K562 (cell line): ENCODE results near the gene MDC1. TPM values are rescaled to one million over a fixed set of nuclear protein-coding genes. Genes with fewer than 3 reads are reported as not detected.

ENCODE experiments used
- BCL6 ChIP-seq: fragments of 250-450 bp; sonication (Bioruptor Pico); IDR thresholded peaks from 2 replicates; pipeline ENCODE4 v1.4.0; 2020
- CEBPG ChIP-seq, 3 experiments: fragments of 200-800 bp in 1 of 3; sonication (Bioruptor generic) in 1 of 3; sonication (generic) in 1 of 3; formaldehyde crosslinking in 1 of 3; IDR thresholded peaks in 2 of 3; conservative IDR thresholded peaks in 1 of 3; 2 replicates each; pipeline versions ENCODE4 v1.6.1 to v1.8.0; 2016 to 2022; ENCODE audit warnings: missing compliant biosample characterization in 2 of 3, missing genetic modification characterization in 2 of 3, mild to moderate bottlenecking in 1 of 3, missing genetic modification reagents in 1 of 3
- KAT8 ChIP-seq: fragments of 450-650 bp; IDR thresholded peaks from 2 replicates; pipeline ENCODE4 v1.6.1; 2016; ENCODE audit warnings: low read depth, mild to moderate bottlenecking
- ZNF324 ChIP-seq: fragments of 250-450 bp; sonication (Bioruptor Pico); IDR thresholded peaks from 2 replicates; pipeline ENCODE4 v1.4.0; 2020; ENCODE audit warnings: mild to moderate bottlenecking
- ZNF551 ChIP-seq: fragments of 250-450 bp; sonication (Bioruptor Pico); IDR thresholded peaks from 2 replicates; pipeline ENCODE4 v1.5.0; 2021; ENCODE audit warnings: mild to moderate bottlenecking, moderate library complexity
- ZNF699 ChIP-seq: fragments of 250-450 bp; sonication (Bioruptor Pico); IDR thresholded peaks from 2 replicates; pipeline ENCODE4 v1.8.0; 2021; ENCODE audit warnings: mild to moderate bottlenecking, moderate library complexity; ENCODE audit not compliant: insufficient replicate concordance
- polyA plus RNA-seq, 8 experiments: library from polyadenylated mRNA; depleted of rRNA in 4 of 8; stranded (reverse) in 5 of 8; unstranded in 3 of 8; fragments of >200 nt; fragmentation: Nextera tagmentation in 2 of 8; fragmentation: Illumina TruSeq in 1 of 8; extraction: Ambion mirVana in 2 of 8; extraction: Trizol in 1 of 8; gene quantifications; 2 replicates each; pipeline versions ENCODE4 v1.2.1 to v1.2.3, GENCODE V29; 2011 to 2014; ENCODE audit warnings: inconsistent platforms in 1 of 8, missing spikeins in 1 of 8
- total RNA-seq, 7 experiments: library from RNA; depleted of rRNA in 6 of 7; stranded (reverse); fragments of >200 nt in 6 of 7; fragmentation: Illumina TruSeq in 2 of 7; extraction: Trizol in 2 of 7; gene quantifications; 2 replicates each; pipeline versions ENCODE4 v1.2.1 to v1.2.3, GENCODE V29; 2011 to 2021; ENCODE audit warnings: low replicate concordance in 1 of 7
- TF ChIP-seq, protein P1 (sequence below): IDR thresholded peaks from 3 replicates; pipeline ENCODE4 v1.6.1; 2011; ENCODE audit warnings: borderline replicate concordance, mild to moderate bottlenecking, moderate library complexity; ENCODE audit not compliant: insufficient read length; ENCODE audit errors: extremely low read depth
- TF ChIP-seq, protein P2 (sequence below): sonication (generic); formaldehyde crosslinking; IDR thresholded peaks from 2 replicates; pipeline ENCODE4 v1.9.0; 2022; ENCODE audit warnings: mild to moderate bottlenecking, missing genetic modification reagents
- TF ChIP-seq, protein P3 (sequence below), 2 experiments: fragments of 200-800 bp in 1 of 2; sonication (Bioruptor generic) in 1 of 2; sonication (generic) in 1 of 2; formaldehyde crosslinking in 1 of 2; IDR thresholded peaks in 1 of 2; conservative IDR thresholded peaks in 1 of 2; 2 replicates each; pipeline versions ENCODE4 v1.5.0 to v1.6.1; 2016 to 2020; ENCODE audit warnings: missing compliant biosample characterization in 1 of 2, missing genetic modification characterization in 1 of 2, missing genetic modification reagents in 1 of 2
- TF ChIP-seq, protein P4 (sequence below), 2 experiments: fragments of 450-650 bp; IDR thresholded peaks; 2 replicates each; pipeline ENCODE4 v1.6.1; 2016
- TF ChIP-seq, protein P5 (sequence below): fragments of 200-800 bp; sonication (Bioruptor generic); IDR thresholded peaks from 2 replicates; pipeline ENCODE4 v1.6.1; 2016; ENCODE audit warnings: missing genetic modification characterization, missing compliant biosample characterization
- TF ChIP-seq, protein P6 (sequence below): sonication (generic); formaldehyde crosslinking; IDR thresholded peaks from 2 replicates; pipeline ENCODE4 v1.8.0; 2022; ENCODE audit warnings: mild to moderate bottlenecking, low read depth, missing genetic modification reagents

MDC1 gene
- total and polyA plus RNA-seq, 9 of the 15 experiments (the other 6 are each of a cell fraction or from before 2014, with no cell fraction given) = 8.2 to 114 (median 20.0) TPM

DNA sequence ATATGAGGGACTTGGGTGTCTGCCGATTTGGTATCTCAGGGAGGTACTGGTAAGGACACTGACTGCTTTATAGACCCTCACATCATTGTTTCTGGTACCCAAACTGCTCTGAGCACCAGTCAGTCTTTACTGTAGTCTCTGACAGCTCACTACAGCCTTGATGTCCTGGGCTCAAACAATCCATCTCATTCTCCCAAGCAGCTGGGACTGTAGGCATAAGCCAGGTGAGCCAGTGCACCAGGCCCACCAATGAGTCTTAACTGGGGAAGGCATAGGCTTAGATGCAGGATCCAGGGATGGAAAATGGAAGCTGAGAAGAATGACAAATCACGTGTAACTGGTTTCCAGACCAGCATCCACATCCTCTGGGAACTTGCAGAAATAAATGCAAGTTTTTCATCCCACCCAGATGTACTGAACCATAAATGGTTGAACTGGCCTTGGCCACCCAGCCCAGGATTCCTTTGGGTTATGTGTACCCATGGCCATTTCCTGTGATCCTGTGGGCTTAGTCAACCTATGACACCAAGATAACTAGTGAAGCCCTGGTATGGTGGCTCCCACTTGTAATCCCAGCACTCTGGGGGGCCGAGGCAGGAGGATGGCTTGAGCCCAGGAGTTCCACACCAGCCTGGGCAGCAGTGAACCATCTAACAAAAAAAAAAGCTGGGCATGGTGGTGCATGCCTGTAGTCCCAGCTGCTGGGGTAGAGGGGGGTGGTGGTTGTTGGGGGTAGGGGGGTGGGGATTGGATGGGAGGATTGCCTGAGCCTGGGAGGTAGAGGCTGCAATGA, 8.8 kb upstream of the MDC1 start (continued):
- TF ChIP-seq, protein P1, sequence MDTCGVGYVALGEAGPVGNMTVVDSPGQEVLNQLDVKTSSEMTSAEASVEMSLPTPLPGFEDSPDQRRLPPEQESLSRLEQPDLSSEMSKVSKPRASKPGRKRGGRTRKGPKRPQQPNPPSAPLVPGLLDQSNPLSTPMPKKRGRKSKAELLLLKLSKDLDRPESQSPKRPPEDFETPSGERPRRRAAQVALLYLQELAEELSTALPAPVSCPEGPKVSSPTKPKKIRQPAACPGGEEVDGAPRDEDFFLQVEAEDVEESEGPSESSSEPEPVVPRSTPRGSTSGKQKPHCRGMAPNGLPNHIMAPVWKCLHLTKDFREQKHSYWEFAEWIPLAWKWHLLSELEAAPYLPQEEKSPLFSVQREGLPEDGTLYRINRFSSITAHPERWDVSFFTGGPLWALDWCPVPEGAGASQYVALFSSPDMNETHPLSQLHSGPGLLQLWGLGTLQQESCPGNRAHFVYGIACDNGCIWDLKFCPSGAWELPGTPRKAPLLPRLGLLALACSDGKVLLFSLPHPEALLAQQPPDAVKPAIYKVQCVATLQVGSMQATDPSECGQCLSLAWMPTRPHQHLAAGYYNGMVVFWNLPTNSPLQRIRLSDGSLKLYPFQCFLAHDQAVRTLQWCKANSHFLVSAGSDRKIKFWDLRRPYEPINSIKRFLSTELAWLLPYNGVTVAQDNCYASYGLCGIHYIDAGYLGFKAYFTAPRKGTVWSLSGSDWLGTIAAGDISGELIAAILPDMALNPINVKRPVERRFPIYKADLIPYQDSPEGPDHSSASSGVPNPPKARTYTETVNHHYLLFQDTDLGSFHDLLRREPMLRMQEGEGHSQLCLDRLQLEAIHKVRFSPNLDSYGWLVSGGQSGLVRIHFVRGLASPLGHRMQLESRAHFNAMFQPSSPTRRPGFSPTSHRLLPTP = no peak
- no peak for TF ChIP-seq ZNF699 (CRISPR knock-in tag)
- TF ChIP-seq BCL6 (CRISPR knock-in tag) = 0 out of 2 replicates have a peak, but pooled peaks have one; percentile 13
- TF ChIP-seq ZNF324 (CRISPR knock-in tag) = no peak
- TF ChIP-seq KAT8 = no peak
- TF ChIP-seq ZNF551 (CRISPR knock-in tag) = peak; percentile 73
- TF ChIP-seq, protein P2, sequence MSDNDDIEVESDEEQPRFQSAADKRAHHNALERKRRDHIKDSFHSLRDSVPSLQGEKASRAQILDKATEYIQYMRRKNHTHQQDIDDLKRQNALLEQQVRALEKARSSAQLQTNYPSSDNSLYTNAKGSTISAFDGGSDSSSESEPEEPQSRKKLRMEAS (CRISPR knock-in tag) = peak; percentile 27; the same call in 1 of the 2 replicates
- TF ChIP-seq, protein P3, sequence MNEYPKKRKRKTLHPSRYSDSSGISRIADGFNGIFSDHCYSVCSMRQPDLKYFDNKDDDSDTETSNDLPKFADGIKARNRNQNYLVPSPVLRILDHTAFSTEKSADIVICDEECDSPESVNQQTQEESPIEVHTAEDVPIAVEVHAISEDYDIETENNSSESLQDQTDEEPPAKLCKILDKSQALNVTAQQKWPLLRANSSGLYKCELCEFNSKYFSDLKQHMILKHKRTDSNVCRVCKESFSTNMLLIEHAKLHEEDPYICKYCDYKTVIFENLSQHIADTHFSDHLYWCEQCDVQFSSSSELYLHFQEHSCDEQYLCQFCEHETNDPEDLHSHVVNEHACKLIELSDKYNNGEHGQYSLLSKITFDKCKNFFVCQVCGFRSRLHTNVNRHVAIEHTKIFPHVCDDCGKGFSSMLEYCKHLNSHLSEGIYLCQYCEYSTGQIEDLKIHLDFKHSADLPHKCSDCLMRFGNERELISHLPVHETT (CRISPR knock-in tag; conservative IDR thresholded peaks at IDR 0.05 in 1 of 2, IDR thresholded peaks at IDR 0.05 in 1 of 2) = no peak
- TF ChIP-seq, protein P4, sequence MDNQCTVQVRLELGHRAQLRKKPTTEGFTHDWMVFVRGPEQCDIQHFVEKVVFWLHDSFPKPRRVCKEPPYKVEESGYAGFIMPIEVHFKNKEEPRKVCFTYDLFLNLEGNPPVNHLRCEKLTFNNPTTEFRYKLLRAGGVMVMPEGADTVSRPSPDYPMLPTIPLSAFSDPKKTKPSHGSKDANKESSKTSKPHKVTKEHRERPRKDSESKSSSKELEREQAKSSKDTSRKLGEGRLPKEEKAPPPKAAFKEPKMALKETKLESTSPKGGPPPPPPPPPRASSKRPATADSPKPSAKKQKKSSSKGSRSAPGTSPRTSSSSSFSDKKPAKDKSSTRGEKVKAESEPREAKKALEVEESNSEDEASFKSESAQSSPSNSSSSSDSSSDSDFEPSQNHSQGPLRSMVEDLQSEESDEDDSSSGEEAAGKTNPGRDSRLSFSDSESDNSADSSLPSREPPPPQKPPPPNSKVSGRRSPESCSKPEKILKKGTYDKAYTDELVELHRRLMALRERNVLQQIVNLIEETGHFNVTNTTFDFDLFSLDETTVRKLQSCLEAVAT (IDR thresholded peaks at IDR 0.05) = no peak
- no peak for TF ChIP-seq CEBPG (CRISPR knock-in tag; IDR thresholded peaks at IDR 0.05)
- no peak for TF ChIP-seq CEBPG (tag; conservative IDR thresholded peaks at IDR 0.05 in 1 of 2, IDR thresholded peaks at IDR 0.05 in 1 of 2)
- TF ChIP-seq, protein P5, sequence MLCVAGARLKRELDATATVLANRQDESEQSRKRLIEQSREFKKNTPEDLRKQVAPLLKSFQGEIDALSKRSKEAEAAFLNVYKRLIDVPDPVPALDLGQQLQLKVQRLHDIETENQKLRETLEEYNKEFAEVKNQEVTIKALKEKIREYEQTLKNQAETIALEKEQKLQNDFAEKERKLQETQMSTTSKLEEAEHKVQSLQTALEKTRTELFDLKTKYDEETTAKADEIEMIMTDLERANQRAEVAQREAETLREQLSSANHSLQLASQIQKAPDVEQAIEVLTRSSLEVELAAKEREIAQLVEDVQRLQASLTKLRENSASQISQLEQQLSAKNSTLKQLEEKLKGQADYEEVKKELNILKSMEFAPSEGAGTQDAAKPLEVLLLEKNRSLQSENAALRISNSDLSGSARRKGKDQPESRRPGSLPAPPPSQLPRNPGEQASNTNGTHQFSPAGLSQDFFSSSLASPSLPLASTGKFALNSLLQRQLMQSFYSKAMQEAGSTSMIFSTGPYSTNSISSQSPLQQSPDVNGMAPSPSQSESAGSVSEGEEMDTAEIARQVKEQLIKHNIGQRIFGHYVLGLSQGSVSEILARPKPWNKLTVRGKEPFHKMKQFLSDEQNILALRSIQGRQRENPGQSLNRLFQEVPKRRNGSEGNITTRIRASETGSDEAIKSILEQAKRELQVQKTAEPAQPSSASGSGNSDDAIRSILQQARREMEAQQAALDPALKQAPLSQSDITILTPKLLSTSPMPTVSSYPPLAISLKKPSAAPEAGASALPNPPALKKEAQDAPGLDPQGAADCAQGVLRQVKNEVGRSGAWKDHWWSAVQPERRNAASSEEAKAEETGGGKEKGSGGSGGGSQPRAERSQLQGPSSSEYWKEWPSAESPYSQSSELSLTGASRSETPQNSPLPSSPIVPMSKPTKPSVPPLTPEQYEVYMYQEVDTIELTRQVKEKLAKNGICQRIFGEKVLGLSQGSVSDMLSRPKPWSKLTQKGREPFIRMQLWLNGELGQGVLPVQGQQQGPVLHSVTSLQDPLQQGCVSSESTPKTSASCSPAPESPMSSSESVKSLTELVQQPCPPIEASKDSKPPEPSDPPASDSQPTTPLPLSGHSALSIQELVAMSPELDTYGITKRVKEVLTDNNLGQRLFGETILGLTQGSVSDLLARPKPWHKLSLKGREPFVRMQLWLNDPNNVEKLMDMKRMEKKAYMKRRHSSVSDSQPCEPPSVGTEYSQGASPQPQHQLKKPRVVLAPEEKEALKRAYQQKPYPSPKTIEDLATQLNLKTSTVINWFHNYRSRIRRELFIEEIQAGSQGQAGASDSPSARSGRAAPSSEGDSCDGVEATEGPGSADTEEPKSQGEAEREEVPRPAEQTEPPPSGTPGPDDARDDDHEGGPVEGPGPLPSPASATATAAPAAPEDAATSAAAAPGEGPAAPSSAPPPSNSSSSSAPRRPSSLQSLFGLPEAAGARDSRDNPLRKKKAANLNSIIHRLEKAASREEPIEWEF (CRISPR knock-in tag) = no peak
- TF ChIP-seq, protein P6, sequence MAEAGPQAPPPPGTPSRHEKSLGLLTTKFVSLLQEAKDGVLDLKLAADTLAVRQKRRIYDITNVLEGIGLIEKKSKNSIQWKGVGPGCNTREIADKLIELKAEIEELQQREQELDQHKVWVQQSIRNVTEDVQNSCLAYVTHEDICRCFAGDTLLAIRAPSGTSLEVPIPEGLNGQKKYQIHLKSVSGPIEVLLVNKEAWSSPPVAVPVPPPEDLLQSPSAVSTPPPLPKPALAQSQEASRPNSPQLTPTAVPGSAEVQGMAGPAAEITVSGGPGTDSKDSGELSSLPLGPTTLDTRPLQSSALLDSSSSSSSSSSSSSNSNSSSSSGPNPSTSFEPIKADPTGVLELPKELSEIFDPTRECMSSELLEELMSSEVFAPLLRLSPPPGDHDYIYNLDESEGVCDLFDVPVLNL = no peak
